ENCODE data around the gene CTNNA2. TPM values are rescaled to one million over a fixed set of nuclear protein-coding genes. Genes with fewer than 3 reads are reported as not detected.

Gene CTNNA2
- polyA plus RNA-seq, 1 of the 3 experiments (the other 2 are of a cell fraction), result 0.30 TPM

GRCh38 chr2:79916285-79916684 is 403.4 kb downstream of the CTNNA2 start:
- Histone ChIP-seq H3K9ac (no peak overlapping the region), H3K79me2 (ENCODE audit: insufficient read depth) (no peaks in the 10 kb centered on the region), H3K9me2 (no peaks in the 10 kb centered on the region), H3K4me1 (ENCODE audit: control insufficient read depth in 1 of 2, insufficient read depth in 2 of 2, low read depth in 1 of 2, low read length in 1 of 2) (no peaks in the 10 kb centered on the region), H3F3A (replicated peaks; ENCODE audit: insufficient read depth) (no peaks in the 10 kb centered on the region), H2AFZ (ENCODE audit: low read depth) (no peak overlapping the region), H3K4me3 (ENCODE audit: low read depth in 2 of 2, low read length in 1 of 2) (no peak overlapping the region), H3K27ac (ENCODE audit: low read depth in 2 of 2, low read length in 1 of 2) (no peak overlapping the region), H3K9me3 (no peaks in the 10 kb centered on the region), H3K36me3 (replicated peaks in 1 of 2; ENCODE audit: control insufficient read depth in 1 of 2, insufficient read depth in 2 of 2, low read length in 1 of 2) (no peaks in the 10 kb centered on the region), H3K27me3 (ENCODE audit: insufficient read depth) (no peaks in the 10 kb centered on the region), H3K4me2 (no peak overlapping the region), H4K20me1 (ENCODE audit: insufficient read depth) (no peaks in the 10 kb centered on the region)
- WGBS (ENCODE audit: low lambda C conversion rate), result 58% methylated on average over 4 of the region's 4 CpGs
- CTCF ChIA-PET, result interaction anchor here (1.3 to 1.4 kb wide), 2 partner anchors 20 to 875 kb away, joined by 3 read pairs; no protein-coding TSS in a partner anchor
- POLR2A ChIA-PET, result no interaction called here
- TF ChIP-seq, protein P1, sequence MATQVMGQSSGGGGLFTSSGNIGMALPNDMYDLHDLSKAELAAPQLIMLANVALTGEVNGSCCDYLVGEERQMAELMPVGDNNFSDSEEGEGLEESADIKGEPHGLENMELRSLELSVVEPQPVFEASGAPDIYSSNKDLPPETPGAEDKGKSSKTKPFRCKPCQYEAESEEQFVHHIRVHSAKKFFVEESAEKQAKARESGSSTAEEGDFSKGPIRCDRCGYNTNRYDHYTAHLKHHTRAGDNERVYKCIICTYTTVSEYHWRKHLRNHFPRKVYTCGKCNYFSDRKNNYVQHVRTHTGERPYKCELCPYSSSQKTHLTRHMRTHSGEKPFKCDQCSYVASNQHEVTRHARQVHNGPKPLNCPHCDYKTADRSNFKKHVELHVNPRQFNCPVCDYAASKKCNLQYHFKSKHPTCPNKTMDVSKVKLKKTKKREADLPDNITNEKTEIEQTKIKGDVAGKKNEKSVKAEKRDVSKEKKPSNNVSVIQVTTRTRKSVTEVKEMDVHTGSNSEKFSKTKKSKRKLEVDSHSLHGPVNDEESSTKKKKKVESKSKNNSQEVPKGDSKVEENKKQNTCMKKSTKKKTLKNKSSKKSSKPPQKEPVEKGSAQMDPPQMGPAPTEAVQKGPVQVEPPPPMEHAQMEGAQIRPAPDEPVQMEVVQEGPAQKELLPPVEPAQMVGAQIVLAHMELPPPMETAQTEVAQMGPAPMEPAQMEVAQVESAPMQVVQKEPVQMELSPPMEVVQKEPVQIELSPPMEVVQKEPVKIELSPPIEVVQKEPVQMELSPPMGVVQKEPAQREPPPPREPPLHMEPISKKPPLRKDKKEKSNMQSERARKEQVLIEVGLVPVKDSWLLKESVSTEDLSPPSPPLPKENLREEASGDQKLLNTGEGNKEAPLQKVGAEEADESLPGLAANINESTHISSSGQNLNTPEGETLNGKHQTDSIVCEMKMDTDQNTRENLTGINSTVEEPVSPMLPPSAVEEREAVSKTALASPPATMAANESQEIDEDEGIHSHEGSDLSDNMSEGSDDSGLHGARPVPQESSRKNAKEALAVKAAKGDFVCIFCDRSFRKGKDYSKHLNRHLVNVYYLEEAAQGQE (IDR thresholded peaks at IDR 0.05; ENCODE audit: low read depth, low read length), result no peak
- TF ChIP-seq FOXM1 (IDR thresholded peaks at IDR 0.05; ENCODE audit: low read depth) (no peak), MAX (IDR thresholded peaks at IDR 0.05; ENCODE audit: low read depth) (no peak), TAF1 (IDR thresholded peaks at IDR 0.05; ENCODE audit: borderline replicate concordance, low read depth, low read length) (no peak), NRF1 (IDR thresholded peaks at IDR 0.05; ENCODE audit: low read depth, low read length) (no peak), RCOR1 (IDR thresholded peaks at IDR 0.05; ENCODE audit: low read length) (no peak), NFIC (IDR thresholded peaks at IDR 0.05; ENCODE audit: borderline replicate concordance) (no peak), GATA2 (CRISPR knock-in tag; IDR thresholded peaks at IDR 0.05) (no peak), IRF3 (IDR thresholded peaks at IDR 0.05; ENCODE audit: low read depth, low read length) (no peak), ZBTB33 (IDR thresholded peaks at IDR 0.05; ENCODE audit: borderline replicate concordance, low read depth) (no peak), SMC3 (IDR thresholded peaks at IDR 0.05; ENCODE audit: low read depth, low read length) (no peak), USF1 (IDR thresholded peaks at IDR 0.05; ENCODE audit: borderline replicate concordance, low read depth) (no peak)
- TF ChIP-seq, protein P2, sequence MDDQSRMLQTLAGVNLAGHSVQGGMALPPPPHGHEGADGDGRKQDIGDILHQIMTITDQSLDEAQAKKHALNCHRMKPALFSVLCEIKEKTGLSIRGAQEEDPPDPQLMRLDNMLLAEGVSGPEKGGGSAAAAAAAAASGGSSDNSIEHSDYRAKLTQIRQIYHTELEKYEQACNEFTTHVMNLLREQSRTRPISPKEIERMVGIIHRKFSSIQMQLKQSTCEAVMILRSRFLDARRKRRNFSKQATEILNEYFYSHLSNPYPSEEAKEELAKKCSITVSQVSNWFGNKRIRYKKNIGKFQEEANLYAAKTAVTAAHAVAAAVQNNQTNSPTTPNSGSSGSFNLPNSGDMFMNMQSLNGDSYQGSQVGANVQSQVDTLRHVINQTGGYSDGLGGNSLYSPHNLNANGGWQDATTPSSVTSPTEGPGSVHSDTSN (IDR thresholded peaks at IDR 0.05), result no peak
- TF ChIP-seq, protein P3, sequence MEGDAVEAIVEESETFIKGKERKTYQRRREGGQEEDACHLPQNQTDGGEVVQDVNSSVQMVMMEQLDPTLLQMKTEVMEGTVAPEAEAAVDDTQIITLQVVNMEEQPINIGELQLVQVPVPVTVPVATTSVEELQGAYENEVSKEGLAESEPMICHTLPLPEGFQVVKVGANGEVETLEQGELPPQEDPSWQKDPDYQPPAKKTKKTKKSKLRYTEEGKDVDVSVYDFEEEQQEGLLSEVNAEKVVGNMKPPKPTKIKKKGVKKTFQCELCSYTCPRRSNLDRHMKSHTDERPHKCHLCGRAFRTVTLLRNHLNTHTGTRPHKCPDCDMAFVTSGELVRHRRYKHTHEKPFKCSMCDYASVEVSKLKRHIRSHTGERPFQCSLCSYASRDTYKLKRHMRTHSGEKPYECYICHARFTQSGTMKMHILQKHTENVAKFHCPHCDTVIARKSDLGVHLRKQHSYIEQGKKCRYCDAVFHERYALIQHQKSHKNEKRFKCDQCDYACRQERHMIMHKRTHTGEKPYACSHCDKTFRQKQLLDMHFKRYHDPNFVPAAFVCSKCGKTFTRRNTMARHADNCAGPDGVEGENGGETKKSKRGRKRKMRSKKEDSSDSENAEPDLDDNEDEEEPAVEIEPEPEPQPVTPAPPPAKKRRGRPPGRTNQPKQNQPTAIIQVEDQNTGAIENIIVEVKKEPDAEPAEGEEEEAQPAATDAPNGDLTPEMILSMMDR (IDR thresholded peaks at IDR 0.05), result no peak
- no peak for DNase-seq

All from SK-N-SH (cell line).